ENCODE data around the gene OR52J3. TPM values are rescaled to one million over a fixed set of nuclear protein-coding genes. Genes with fewer than 3 reads are reported as not detected.

The OR52J3 gene
- total and polyA plus RNA-seq, 2 of the 8 experiments (the other 6 are each of a cell fraction or from before 2014, with no cell fraction given): not detected

- TF ChIP-seq TAF7 (optimal IDR thresholded peaks at IDR 0.05; ENCODE audit: borderline replicate concordance, low read depth, low read length) (no peak), BACH1 (IDR thresholded peaks at IDR 0.05; ENCODE audit: low read length) (no peak), EP300 (IDR thresholded peaks at IDR 0.05; ENCODE audit: borderline replicate concordance in 1 of 2, low read depth in 2 of 2, low read length in 2 of 2) (no peak)
These were observed 44.3 kb downstream of the OR52J3 start (continued) for GRCh38 chr11:5090668-5091067.

Data from H1 (cell line).